ENCODE measurements around the gene LTB4R2. TPM values are rescaled to one million over a fixed set of nuclear protein-coding genes. Genes with fewer than 3 reads are reported as not detected.

Gene LTB4R2
- total and polyA plus RNA-seq, 2 experiments from 2014 or later = 0.40 to 12.6 TPM

GRCh38 chr14:24323341-24323740 lies 13.4 kb downstream of the LTB4R2 start:
- Histone ChIP-seq H3K27me3 (ENCODE audit: insufficient read depth) (peaks cover 33% of the 10 kb centered on the region), H3K9me2 (ENCODE audit: insufficient read depth) (no peaks in the 10 kb centered on the region), H2AFZ (no peak overlapping the region), H3K4me3 (no peak overlapping the region), H3K4me2 (no peak overlapping the region), H3K36me3 (ENCODE audit: insufficient read depth) (no peaks in the 10 kb centered on the region), H3K4me1 (ENCODE audit: insufficient read depth) (no peaks in the 10 kb centered on the region), H3K27ac (ENCODE audit: low read depth) (no peak overlapping the region), H3F3A (replicated peaks; ENCODE audit: low read depth) (no peaks in the 10 kb centered on the region), H3K79me2 (replicated peaks; ENCODE audit: insufficient read depth) (no peaks in the 10 kb centered on the region), H4K20me1 (replicated peaks; ENCODE audit: insufficient read depth) (no peaks in the 10 kb centered on the region)
- no peak for ATAC-seq
- Mint-ChIP-seq H3K36me3 (ENCODE audit: low read depth) (no peaks in the 10 kb centered on the region; the same call in 2 of the 3 replicates), H3K9me3 (no peaks in the 10 kb centered on the region), H3K27ac (no peak overlapping the region), H3K4me1 (peaks cover 2% of the 10 kb centered on the region; the same call in 1 of the 3 replicates), H3K4me3 (no peak overlapping the region), H3K27me3 (ENCODE audit: insufficient read depth, low read depth, poor library complexity) (peaks cover 19% of the 10 kb centered on the region)
- no peak for DNase-seq (ENCODE audit: low spot score)
- TF ChIP-seq REST (IDR thresholded peaks at IDR 0.05; ENCODE audit: unreplicated experiment) (no peak), EZH2 (IDR thresholded peaks at IDR 0.05; ENCODE audit: low read depth, unreplicated experiment) (no peak), ZNF331 (CRISPR knock-in tag; IDR thresholded peaks at IDR 0.05; ENCODE audit: low read depth) (no peak), NANOG (IDR thresholded peaks at IDR 0.05; ENCODE audit: borderline replicate concordance) (no peak), ZNF114 (CRISPR knock-in tag; IDR thresholded peaks at IDR 0.05) (no peak), JUNB (IDR thresholded peaks at IDR 0.05; ENCODE audit: unreplicated experiment) (no peak), POLR2AphosphoS5 (IDR thresholded peaks at IDR 0.05; ENCODE audit: low read depth) (no peak), EZH2phosphoT487 (IDR thresholded peaks at IDR 0.05; ENCODE audit: unreplicated experiment) (no peak), ZNF462 (CRISPR knock-in tag; IDR thresholded peaks at IDR 0.05) (no peak), ETS1 (IDR thresholded peaks at IDR 0.05) (no peak), STAT1 (IDR thresholded peaks at IDR 0.05; ENCODE audit: unreplicated experiment) (no peak), CREB1 (CRISPR knock-in tag; IDR thresholded peaks at IDR 0.05; ENCODE audit: low read depth) (no peak), CTCF (conservative IDR thresholded peaks at IDR 0.05; ENCODE audit: low read depth in 2 of 2) (no peak)

Measured in GM23338 (cell line).